ENCODE data around the gene KDM7A.
"Not testable (repeated sequence)": the region's sequence is repeated elsewhere in the genome, so short reads cannot be mapped to it uniquely, and the experiment has no call there.

Gene KDM7A

DNA sequence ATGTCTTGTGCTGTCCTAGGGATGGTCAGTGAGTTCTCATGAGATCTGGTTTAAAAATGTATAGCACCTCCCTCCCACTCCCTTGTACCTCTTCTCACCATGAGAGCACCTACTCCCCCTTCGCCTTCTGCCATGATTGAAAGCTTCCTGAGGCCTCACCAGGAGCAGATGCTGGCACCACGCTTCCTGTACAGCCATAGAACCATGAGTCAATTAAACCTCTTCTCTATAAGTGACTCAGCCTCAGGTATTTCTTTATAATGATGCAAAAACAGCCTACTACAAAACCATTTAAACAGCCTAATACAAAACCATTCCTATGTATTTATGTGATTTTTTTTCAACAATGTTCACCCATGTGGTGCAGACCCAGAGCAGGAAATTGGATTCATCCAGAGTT is 32.0 kb downstream of the KDM7A start:
- no peaks in the 10 kb centered on the region for H3K27me3 ChIP-seq (ENCODE audit: control insufficient read depth, insufficient read depth, low read length)
- H3K36me3 ChIP-seq (ENCODE audit: control insufficient read depth, insufficient read depth, low read length) = no peaks in the 10 kb centered on the region
- H3K4me3 ChIP-seq (ENCODE audit: low read length) = no peak overlapping the region
- no peak overlapping the region for H3K9ac ChIP-seq (ENCODE audit: low read length)
- H3K9me3 ChIP-seq (ENCODE audit: control insufficient read depth, low read length) = no peaks in the 10 kb centered on the region
- peaks cover 13% of the 10 kb centered on the region for H3K4me1 ChIP-seq (ENCODE audit: control insufficient read depth, insufficient read depth, low read length)

DNA sequence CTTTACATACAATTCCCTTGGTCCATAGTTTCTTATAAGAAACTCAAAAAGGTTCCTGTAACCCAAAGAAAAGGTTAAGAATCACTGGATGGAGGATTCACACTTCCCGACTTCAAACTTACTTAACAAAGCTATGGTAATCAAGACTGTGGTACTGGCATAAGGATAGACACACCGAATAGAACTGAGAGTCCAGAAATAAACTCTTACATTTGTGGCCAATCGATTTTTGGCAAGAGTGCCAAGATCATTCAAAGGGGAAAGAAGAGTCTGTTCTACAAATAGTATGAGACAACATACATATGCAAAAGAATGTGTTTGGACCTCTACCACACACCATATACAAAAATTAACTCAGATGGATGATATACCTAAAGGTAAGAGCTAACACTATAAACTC is 32.8 kb downstream of the KDM7A start:
- Histone ChIP-seq H3K27me3 (ENCODE audit: control insufficient read depth, insufficient read depth, low read length) (no peaks in the 10 kb centered on the region), H3K4me1 (ENCODE audit: control insufficient read depth, insufficient read depth, low read length) (peaks cover 13% of the 10 kb centered on the region), H3K9ac (ENCODE audit: low read length) (no peak overlapping the region)

DNA sequence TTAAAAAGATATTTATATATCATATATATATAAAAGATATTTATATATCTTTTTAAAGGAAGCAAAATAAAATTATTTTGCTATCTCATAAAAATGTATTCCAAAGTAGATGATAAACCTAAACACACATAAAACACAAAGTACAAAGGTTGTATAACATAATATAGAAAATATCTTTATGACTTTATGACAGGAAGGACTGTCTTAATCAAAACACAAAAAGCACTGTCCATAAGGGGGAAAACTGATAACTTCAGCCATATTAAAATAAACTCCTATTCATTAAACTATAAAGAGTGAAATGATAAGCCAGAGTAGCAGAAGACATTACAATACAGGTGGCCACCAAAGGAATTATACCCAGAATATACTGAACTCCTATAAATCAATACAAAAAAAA is 34.8 kb downstream of the KDM7A start:
- Histone ChIP-seq H3K36me3 (ENCODE audit: control insufficient read depth, insufficient read depth, low read length) (no peaks in the 10 kb centered on the region), H3K4me1 (ENCODE audit: control insufficient read depth, insufficient read depth, low read length) (peaks cover 6% of the 10 kb centered on the region), H3K27me3 (ENCODE audit: control insufficient read depth, insufficient read depth, low read length) (no peaks in the 10 kb centered on the region), H3K9ac (ENCODE audit: low read length) (no peak overlapping the region), H3K4me3 (ENCODE audit: low read length) (no peak overlapping the region), H3K9me3 (ENCODE audit: control insufficient read depth, low read length) (no peaks in the 10 kb centered on the region)

More for the DNA sequence above, 32.8 kb downstream of the KDM7A start:
- H3K36me3 ChIP-seq (ENCODE audit: control insufficient read depth, insufficient read depth, low read length) = no peaks in the 10 kb centered on the region
- no peaks in the 10 kb centered on the region for H3K9me3 ChIP-seq (ENCODE audit: control insufficient read depth, low read length)
- no peak overlapping the region for H3K4me3 ChIP-seq (ENCODE audit: low read length)

DNA sequence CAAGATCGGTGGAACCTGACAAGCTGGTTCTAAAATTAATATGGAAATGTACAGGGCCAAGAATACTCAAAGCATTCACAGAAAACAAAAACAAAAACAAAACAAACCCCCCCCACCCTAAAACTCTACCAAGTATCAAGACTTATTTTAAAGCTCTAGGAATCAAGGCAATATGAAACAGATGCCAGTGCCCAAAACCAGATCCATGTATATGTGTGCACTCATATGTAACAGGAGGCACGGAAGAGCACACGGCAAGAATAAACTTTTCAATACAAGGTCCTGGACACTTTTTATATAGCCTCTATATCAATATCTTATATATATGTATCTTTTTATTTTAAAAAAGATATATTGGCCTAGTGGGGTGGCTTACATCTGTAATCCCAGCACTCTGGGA is 35.5 kb downstream of the KDM7A start:
- no peak overlapping the region for H3K9ac ChIP-seq (ENCODE audit: low read length)
- no peaks in the 10 kb centered on the region for H3K36me3 ChIP-seq (ENCODE audit: control insufficient read depth, insufficient read depth, low read length)
- H3K9me3 ChIP-seq (ENCODE audit: control insufficient read depth, low read length) = no peaks in the 10 kb centered on the region
- H3K4me3 ChIP-seq (ENCODE audit: low read length) = no peak overlapping the region
- H3K4me1 ChIP-seq (ENCODE audit: control insufficient read depth, insufficient read depth, low read length) = peaks cover 6% of the 10 kb centered on the region
- no peaks in the 10 kb centered on the region for H3K27me3 ChIP-seq (ENCODE audit: control insufficient read depth, insufficient read depth, low read length)

DNA sequence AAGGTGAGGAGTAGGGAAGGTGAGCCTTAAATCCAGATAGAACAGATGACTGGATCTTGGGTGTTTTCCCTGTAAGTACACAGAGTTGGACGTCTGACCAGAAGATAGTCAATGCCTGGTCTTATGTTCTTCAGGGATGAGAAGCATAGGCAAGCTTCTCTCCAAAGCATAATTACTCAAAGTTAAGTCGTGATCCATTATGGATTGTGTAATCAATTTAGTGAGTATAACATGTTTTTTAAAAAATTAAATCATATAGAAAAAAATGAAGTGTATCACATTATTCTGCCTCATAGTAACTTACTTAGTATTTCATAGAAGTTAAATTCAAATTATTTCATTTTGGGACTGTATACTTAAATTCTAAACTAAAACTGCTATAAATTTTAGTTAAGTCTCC is 39.7 kb downstream of the KDM7A start:
- Histone ChIP-seq H3K27me3 (ENCODE audit: control insufficient read depth, insufficient read depth, low read length) (no peaks in the 10 kb centered on the region), H3K9ac (ENCODE audit: low read length) (no peak overlapping the region), H3K36me3 (ENCODE audit: control insufficient read depth, insufficient read depth, low read length) (no peaks in the 10 kb centered on the region), H3K4me1 (ENCODE audit: control insufficient read depth, insufficient read depth, low read length) (no peaks in the 10 kb centered on the region), H3K9me3 (ENCODE audit: control insufficient read depth, low read length) (no peaks in the 10 kb centered on the region), H3K4me3 (ENCODE audit: low read length) (no peak overlapping the region)

DNA sequence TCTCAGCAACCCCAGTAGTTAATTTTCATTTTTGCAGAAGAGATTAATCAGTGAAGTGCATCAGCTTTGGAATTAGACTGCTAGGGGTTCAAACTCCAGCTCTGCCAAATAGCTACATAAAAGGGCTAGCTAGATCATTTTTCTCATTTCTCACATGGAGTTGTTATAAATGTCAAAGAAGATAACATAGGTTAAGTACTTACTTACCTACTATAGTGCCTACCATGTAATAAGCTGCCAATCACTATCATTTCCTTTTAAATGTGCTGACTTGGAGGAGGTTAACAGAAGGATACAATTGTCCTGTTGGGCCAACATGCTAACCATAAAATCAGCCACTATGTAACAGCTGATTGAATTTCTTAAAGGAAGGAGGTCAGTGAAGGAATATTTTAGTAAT is 40.7 kb downstream of the KDM7A start:
- Histone ChIP-seq H3K27me3 (ENCODE audit: control insufficient read depth, insufficient read depth, low read length) (no peaks in the 10 kb centered on the region), H3K9ac (ENCODE audit: low read length) (no peak overlapping the region), H3K4me1 (ENCODE audit: control insufficient read depth, insufficient read depth, low read length) (no peaks in the 10 kb centered on the region), H3K36me3 (ENCODE audit: control insufficient read depth, insufficient read depth, low read length) (no peaks in the 10 kb centered on the region), H3K4me3 (ENCODE audit: low read length) (no peak overlapping the region), H3K9me3 (ENCODE audit: control insufficient read depth, low read length) (no peaks in the 10 kb centered on the region)

DNA sequence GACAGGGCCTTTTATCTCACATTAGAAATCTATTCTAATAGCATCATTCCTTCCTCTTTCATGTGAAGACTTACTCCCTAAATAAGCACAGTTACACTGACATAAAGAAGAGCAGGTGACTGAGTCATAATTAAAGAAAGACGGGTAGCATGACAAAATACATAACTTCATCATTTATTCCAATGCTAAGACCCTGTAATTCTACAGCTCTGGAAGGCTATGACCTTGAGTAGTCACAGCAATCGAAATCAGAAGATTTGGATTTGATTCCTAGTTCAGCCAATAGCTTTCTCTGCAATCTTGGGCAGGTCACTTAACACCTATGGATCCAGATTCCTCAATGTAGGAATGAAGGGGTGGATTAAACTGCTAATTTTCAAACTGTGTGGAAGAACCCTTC is 42.7 kb downstream of the KDM7A start:
- Histone ChIP-seq H3K36me3 (ENCODE audit: control insufficient read depth, insufficient read depth, low read length) (no peaks in the 10 kb centered on the region), H3K4me3 (ENCODE audit: low read length) (no peak overlapping the region), H3K9ac (ENCODE audit: low read length) (no peak overlapping the region), H3K27me3 (ENCODE audit: control insufficient read depth, insufficient read depth, low read length) (no peaks in the 10 kb centered on the region), H3K9me3 (ENCODE audit: control insufficient read depth, low read length) (no peaks in the 10 kb centered on the region), H3K4me1 (ENCODE audit: control insufficient read depth, insufficient read depth, low read length) (no peaks in the 10 kb centered on the region)

DNA sequence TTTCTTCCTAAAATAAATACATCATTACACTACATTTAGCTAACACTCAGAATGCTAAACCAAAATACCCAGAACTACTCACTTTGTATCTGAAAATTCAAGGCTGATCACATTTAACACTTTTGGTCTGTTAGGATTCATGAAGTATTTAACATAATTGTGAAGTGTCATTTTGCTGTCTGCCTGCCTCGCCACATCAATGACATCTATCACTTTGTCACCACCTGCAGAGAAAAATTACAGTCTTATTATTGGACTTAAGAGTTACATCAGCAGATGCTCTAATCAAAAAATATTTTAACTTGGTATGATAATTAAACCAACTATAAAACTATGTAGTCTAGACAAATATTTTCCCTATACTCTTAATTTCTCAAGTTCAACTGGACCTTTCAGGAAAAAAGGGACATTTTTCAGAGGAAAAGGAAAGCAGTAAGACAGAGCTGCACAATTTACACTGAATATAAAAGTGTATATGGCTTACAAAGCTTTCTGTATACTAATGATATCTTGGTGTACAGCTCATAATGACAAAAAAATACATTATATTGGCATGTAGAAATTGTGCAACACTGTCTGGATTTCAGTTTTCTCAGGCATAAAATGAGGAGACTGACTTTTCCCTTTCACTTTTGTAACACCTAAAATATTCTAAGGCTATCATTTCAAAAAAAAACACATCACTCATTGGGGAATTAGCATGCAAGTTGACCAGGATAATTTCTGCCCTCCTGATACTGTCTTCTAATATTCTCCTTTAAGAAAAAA is 49.2 kb downstream of the KDM7A start:
- Histone ChIP-seq H3K9me3 (ENCODE audit: control insufficient read depth, low read length) (no peaks in the 10 kb centered on the region), H3K4me3 (ENCODE audit: low read length) (no peak overlapping the region), H3K4me1 (ENCODE audit: control insufficient read depth, insufficient read depth, low read length) (no peaks in the 10 kb centered on the region), H3K36me3 (ENCODE audit: control insufficient read depth, insufficient read depth, low read length) (no peaks in the 10 kb centered on the region), H3K27me3 (ENCODE audit: control insufficient read depth, insufficient read depth, low read length) (no peaks in the 10 kb centered on the region), H3K9ac (ENCODE audit: low read length) (no peak overlapping the region)

DNA sequence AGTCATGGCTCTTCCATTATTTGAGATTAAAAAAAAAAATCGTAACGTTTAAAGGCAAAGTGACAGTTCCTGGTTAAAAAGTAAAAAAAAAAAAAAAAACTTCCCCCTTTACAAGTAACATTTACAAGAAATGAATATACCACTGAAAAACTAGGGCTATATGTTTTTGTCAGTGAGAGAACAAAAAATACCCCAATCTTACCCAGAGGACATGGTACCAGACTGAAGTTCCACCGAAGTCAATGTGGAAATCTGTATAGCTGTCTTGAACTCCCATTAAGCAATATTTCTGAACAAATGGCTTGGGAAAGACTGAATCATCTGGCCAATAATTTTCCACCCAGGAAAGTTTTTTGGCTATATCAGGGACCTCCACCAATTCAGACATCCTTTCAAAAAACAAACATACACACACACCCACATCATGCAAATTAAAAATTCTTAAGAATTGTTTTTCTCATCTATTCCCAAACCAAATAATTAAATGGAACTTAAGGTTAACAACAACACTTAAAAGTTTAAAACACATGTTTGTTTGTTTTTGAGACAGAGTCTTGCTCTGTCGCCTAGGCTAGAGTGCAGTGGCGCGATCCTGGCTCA is 50.2 kb downstream of the KDM7A start:
- Histone ChIP-seq H3K9ac (ENCODE audit: low read length) (no peak overlapping the region), H3K4me3 (ENCODE audit: low read length) (no peak overlapping the region), H3K27me3 (ENCODE audit: control insufficient read depth, insufficient read depth, low read length) (no peaks in the 10 kb centered on the region), H3K4me1 (ENCODE audit: control insufficient read depth, insufficient read depth, low read length) (no peaks in the 10 kb centered on the region), H3K36me3 (ENCODE audit: control insufficient read depth, insufficient read depth, low read length) (no peaks in the 10 kb centered on the region), H3K9me3 (ENCODE audit: control insufficient read depth, low read length) (no peaks in the 10 kb centered on the region)

DNA sequence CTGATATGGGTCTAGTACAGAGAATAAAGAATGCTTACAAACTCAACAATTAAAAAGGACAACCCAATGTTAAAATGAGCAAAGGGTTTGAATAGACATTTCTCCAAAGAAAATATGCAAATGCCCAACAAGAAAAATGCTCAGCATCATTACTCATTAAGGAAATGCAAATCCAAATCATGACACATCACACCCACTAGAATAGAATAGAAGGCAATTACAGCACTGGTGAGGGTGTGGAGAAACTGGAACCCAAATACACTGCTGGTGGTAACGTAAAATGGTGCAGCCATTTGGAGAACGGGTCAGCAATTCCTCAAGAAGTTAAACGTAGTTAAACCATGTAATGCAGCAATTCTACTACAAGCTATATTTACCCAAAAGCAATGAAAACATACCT is 53.8 kb downstream of the KDM7A start:
- Histone ChIP-seq H3K36me3 (ENCODE audit: control insufficient read depth, insufficient read depth, low read length) (no peaks in the 10 kb centered on the region), H3K9ac (ENCODE audit: low read length) (no peak overlapping the region), H3K9me3 (ENCODE audit: control insufficient read depth, low read length) (no peaks in the 10 kb centered on the region), H3K4me3 (ENCODE audit: low read length) (no peak overlapping the region), H3K4me1 (ENCODE audit: control insufficient read depth, insufficient read depth, low read length) (no peaks in the 10 kb centered on the region), H3K27me3 (ENCODE audit: control insufficient read depth, insufficient read depth, low read length) (no peaks in the 10 kb centered on the region)

DNA sequence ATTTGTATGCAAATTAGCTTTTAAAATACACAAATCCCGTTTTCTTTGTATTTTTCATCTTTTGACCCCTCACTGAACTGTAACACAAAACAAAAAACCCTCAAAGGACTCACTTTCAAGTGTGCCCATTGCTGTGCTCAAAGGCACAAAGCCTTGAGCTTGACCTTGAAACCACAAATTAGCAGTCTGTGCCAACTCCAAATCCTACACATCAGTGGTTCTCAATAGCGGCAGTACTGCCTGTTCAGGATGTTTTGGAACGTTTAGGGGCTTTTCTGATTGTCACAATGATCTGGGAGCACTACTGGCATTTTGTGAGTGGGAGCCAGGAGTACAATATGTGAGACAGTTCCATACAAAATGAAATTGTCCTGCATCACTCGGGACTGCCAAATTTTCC is 55.5 kb downstream of the KDM7A start:
- no peaks in the 10 kb centered on the region for H3K36me3 ChIP-seq (ENCODE audit: control insufficient read depth, insufficient read depth, low read length)

DNA sequence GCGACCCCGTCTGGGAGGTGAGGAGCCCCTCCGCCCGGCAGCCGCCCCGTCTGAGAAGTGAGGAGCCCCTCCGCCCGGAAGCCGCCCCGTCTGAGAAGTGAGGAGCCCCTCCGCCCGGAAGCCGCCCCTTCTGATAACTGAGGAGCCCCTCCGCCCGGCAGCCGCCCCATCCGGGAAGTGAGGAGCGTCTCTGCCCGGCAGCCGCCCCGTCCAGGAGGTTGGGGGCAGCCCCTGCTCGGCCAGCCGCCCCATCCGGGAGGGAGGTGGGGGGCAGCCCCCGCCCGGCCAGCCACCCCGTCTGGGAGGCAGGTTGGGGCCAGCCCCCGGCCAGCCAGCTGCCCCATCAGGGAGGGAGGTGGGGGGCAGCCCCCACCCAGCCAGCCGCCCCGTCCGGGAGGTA is 62.0 kb downstream of the KDM7A start:
- H3K36me3 ChIP-seq (ENCODE audit: control insufficient read depth, insufficient read depth, low read length); H3K27me3 ChIP-seq (ENCODE audit: control insufficient read depth, insufficient read depth, low read length); H3K9ac ChIP-seq (ENCODE audit: low read length); H3K4me3 ChIP-seq (ENCODE audit: low read length); H3K4me1 ChIP-seq (ENCODE audit: control insufficient read depth, insufficient read depth, low read length); H3K9me3 ChIP-seq (ENCODE audit: control insufficient read depth, low read length): not testable (repeated sequence)

More for the DNA sequence above, 55.5 kb downstream of the KDM7A start:
- H3K9me3 ChIP-seq (ENCODE audit: control insufficient read depth, low read length) = no peaks in the 10 kb centered on the region
- no peak overlapping the region for H3K4me3 ChIP-seq (ENCODE audit: low read length)
- no peaks in the 10 kb centered on the region for H3K4me1 ChIP-seq (ENCODE audit: control insufficient read depth, insufficient read depth, low read length)
- no peak overlapping the region for H3K9ac ChIP-seq (ENCODE audit: low read length)
- no peaks in the 10 kb centered on the region for H3K27me3 ChIP-seq (ENCODE audit: control insufficient read depth, insufficient read depth, low read length)
